H1 (cell line): ENCODE data around the gene ELMO1. TPM values are rescaled to one million over a fixed set of nuclear protein-coding genes. Genes with fewer than 3 reads are reported as not detected.

Experiments used
- BACH1 ChIP-seq: IDR thresholded peaks from 2 replicates; pipeline ENCODE4 v1.6.1; 2012; ENCODE audit warnings: low read length, improper control_type of control experiment
- HDAC6 ChIP-seq: IDR thresholded peaks from one replicate; pipeline ENCODE4 v1.7.1; 2012; ENCODE audit warnings: low read depth, mild to moderate bottlenecking, inconsistent platforms, low read length, moderate library complexity
- KDM5A ChIP-seq: fragments of 200-600 bp; IDR thresholded peaks from 2 replicates; pipeline ENCODE4 v1.7.1; 2012; ENCODE audit warnings: mild to moderate bottlenecking, low read length, inconsistent platforms, mixed read lengths
- POLR2A ChIP-seq, 2 experiments: IDR thresholded peaks; 1 replicate in 1 of 2; 2 replicates in 1 of 2; pipeline ENCODE4 v1.6.1; 2011; ENCODE audit warnings: low read depth in 2 of 2, low read length in 2 of 2, mild to moderate bottlenecking in 2 of 2; ENCODE audit errors: control extremely low read depth in 1 of 2
- YY1 ChIP-seq: IDR thresholded peaks from 2 replicates; pipeline ENCODE4 v1.6.1; 2011; ENCODE audit warnings: low read depth, mild to moderate bottlenecking, low read length
- ZNF274 ChIP-seq: IDR thresholded peaks from 2 replicates; pipeline ENCODE4 v1.7.0; 2012; ENCODE audit warnings: low read length, borderline replicate concordance; ENCODE audit errors: extremely low read depth
- polyA plus RNA-seq, 7 experiments: library from polyadenylated mRNA; depleted of rRNA in 3 of 7; stranded (reverse) in 5 of 7; unstranded in 2 of 7; fragments of >200 nt in 5 of 7; fragments of 200-250 nt in 2 of 7; gene quantifications; 1 replicate in 5 of 7; 2 replicates in 1 of 7; 4 replicates in 1 of 7; pipeline versions ENCODE4 v1.2.1 to v1.2.3, GENCODE V29; 2011 to 2013; ENCODE audit warnings: missing spikeins in 2 of 7, mixed read lengths in 2 of 7
- total RNA-seq: library from RNA; stranded (reverse); fragmentation: NEBNext Ultra II Directional; extraction: Animal tissue kit (Norgen Biotek cat#: 25700); gene quantifications from 2 replicates; pipeline ENCODE4 v1.2.1, GENCODE V29; 2021
- TF ChIP-seq, protein P1 (sequence below): fragments of 300-600 bp; sonication (generic); IDR thresholded peaks from 2 replicates; pipeline ENCODE4 v1.7.1; 2012; ENCODE audit warnings: low read length, moderate library complexity, mild to moderate bottlenecking, inconsistent platforms; ENCODE audit not compliant: insufficient replicate concordance
- TF ChIP-seq, protein P2 (sequence below): IDR thresholded peaks from 2 replicates; pipeline ENCODE4 v1.6.1; 2012; ENCODE audit warnings: inconsistent platforms

ELMO1 gene
- total and polyA plus RNA-seq, 2 of the 8 experiments (the other 6 are each of a cell fraction or from before 2014, with no cell fraction given) = 18.4 to 21.0 TPM

DNA sequence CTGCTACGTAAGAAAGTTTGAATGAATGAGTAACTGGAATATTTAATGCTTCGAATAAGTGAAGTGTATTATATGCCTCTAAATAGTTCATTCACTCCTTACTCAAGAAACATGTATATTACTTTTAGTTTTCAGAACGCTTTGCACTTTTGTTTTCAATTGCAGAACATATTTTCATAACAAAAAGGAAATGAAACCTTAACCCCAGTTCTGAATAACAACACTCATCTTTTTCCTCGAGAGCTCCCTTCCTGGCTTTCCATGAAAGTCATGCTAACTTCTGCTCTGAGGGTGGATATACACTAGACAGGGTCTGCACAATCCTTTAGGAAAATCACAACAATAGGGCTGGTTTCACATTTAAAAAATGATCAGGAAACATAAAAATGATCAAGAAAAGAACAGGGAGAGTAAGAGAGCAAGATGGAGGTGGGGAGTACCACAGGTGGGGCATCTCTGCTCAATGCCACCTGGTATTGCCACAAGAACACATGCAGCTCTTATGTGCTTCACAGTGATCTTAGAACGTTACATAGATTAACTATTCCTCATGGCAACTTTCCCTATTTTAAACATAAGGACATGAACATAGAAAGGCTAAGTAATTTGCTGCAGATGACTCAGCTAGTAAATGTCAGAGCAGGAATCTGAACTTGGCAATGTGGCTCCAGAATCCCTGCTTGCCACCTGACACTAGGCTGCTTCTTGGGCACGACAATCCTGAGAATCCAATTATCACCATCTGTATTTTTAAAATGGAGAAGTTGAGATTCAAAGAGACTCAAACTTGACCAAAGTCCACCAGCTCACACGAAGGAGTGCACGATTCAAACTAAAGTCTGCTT, 504.9 kb downstream of the ELMO1 start (continued):
- TF ChIP-seq YY1 (no peak), KDM5A (no peak), ZNF274 (no peak), POLR2A (IDR thresholded peaks at IDR 0.05; ENCODE audit: control extremely low read depth in 1 of 2, low read depth in 2 of 2, low read length in 2 of 2) (no peak), BACH1 (no peak), HDAC6 (no peak)
- TF ChIP-seq, protein P1, sequence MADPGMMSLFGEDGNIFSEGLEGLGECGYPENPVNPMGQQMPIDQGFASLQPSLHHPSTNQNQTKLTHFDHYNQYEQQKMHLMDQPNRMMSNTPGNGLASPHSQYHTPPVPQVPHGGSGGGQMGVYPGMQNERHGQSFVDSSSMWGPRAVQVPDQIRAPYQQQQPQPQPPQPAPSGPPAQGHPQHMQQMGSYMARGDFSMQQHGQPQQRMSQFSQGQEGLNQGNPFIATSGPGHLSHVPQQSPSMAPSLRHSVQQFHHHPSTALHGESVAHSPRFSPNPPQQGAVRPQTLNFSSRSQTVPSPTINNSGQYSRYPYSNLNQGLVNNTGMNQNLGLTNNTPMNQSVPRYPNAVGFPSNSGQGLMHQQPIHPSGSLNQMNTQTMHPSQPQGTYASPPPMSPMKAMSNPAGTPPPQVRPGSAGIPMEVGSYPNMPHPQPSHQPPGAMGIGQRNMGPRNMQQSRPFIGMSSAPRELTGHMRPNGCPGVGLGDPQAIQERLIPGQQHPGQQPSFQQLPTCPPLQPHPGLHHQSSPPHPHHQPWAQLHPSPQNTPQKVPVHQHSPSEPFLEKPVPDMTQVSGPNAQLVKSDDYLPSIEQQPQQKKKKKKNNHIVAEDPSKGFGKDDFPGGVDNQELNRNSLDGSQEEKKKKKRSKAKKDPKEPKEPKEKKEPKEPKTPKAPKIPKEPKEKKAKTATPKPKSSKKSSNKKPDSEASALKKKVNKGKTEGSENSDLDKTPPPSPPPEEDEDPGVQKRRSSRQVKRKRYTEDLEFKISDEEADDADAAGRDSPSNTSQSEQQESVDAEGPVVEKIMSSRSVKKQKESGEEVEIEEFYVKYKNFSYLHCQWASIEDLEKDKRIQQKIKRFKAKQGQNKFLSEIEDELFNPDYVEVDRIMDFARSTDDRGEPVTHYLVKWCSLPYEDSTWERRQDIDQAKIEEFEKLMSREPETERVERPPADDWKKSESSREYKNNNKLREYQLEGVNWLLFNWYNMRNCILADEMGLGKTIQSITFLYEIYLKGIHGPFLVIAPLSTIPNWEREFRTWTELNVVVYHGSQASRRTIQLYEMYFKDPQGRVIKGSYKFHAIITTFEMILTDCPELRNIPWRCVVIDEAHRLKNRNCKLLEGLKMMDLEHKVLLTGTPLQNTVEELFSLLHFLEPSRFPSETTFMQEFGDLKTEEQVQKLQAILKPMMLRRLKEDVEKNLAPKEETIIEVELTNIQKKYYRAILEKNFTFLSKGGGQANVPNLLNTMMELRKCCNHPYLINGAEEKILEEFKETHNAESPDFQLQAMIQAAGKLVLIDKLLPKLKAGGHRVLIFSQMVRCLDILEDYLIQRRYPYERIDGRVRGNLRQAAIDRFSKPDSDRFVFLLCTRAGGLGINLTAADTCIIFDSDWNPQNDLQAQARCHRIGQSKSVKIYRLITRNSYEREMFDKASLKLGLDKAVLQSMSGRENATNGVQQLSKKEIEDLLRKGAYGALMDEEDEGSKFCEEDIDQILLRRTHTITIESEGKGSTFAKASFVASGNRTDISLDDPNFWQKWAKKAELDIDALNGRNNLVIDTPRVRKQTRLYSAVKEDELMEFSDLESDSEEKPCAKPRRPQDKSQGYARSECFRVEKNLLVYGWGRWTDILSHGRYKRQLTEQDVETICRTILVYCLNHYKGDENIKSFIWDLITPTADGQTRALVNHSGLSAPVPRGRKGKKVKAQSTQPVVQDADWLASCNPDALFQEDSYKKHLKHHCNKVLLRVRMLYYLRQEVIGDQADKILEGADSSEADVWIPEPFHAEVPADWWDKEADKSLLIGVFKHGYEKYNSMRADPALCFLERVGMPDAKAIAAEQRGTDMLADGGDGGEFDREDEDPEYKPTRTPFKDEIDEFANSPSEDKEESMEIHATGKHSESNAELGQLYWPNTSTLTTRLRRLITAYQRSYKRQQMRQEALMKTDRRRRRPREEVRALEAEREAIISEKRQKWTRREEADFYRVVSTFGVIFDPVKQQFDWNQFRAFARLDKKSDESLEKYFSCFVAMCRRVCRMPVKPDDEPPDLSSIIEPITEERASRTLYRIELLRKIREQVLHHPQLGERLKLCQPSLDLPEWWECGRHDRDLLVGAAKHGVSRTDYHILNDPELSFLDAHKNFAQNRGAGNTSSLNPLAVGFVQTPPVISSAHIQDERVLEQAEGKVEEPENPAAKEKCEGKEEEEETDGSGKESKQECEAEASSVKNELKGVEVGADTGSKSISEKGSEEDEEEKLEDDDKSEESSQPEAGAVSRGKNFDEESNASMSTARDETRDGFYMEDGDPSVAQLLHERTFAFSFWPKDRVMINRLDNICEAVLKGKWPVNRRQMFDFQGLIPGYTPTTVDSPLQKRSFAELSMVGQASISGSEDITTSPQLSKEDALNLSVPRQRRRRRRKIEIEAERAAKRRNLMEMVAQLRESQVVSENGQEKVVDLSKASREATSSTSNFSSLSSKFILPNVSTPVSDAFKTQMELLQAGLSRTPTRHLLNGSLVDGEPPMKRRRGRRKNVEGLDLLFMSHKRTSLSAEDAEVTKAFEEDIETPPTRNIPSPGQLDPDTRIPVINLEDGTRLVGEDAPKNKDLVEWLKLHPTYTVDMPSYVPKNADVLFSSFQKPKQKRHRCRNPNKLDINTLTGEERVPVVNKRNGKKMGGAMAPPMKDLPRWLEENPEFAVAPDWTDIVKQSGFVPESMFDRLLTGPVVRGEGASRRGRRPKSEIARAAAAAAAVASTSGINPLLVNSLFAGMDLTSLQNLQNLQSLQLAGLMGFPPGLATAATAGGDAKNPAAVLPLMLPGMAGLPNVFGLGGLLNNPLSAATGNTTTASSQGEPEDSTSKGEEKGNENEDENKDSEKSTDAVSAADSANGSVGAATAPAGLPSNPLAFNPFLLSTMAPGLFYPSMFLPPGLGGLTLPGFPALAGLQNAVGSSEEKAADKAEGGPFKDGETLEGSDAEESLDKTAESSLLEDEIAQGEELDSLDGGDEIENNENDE = no peak
- TF ChIP-seq, protein P2, sequence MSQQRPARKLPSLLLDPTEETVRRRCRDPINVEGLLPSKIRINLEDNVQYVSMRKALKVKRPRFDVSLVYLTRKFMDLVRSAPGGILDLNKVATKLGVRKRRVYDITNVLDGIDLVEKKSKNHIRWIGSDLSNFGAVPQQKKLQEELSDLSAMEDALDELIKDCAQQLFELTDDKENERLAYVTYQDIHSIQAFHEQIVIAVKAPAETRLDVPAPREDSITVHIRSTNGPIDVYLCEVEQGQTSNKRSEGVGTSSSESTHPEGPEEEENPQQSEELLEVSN = no peak
